DMS153 treated with DMSO at 0.1 percent for 48 hours (cell line): ENCODE results near the gene ZBP1.
"Not testable (repeated sequence)": the region's sequence is repeated elsewhere in the genome, so short reads cannot be mapped to it uniquely, and the experiment has no call there.

Experiments
- DNase-seq: peaks from one replicate; lab custom pipeline; 2025; ENCODE audit not compliant: unreplicated experiment; lab: John Stamatoyannopoulos, UW

The ZBP1 gene

DNA sequence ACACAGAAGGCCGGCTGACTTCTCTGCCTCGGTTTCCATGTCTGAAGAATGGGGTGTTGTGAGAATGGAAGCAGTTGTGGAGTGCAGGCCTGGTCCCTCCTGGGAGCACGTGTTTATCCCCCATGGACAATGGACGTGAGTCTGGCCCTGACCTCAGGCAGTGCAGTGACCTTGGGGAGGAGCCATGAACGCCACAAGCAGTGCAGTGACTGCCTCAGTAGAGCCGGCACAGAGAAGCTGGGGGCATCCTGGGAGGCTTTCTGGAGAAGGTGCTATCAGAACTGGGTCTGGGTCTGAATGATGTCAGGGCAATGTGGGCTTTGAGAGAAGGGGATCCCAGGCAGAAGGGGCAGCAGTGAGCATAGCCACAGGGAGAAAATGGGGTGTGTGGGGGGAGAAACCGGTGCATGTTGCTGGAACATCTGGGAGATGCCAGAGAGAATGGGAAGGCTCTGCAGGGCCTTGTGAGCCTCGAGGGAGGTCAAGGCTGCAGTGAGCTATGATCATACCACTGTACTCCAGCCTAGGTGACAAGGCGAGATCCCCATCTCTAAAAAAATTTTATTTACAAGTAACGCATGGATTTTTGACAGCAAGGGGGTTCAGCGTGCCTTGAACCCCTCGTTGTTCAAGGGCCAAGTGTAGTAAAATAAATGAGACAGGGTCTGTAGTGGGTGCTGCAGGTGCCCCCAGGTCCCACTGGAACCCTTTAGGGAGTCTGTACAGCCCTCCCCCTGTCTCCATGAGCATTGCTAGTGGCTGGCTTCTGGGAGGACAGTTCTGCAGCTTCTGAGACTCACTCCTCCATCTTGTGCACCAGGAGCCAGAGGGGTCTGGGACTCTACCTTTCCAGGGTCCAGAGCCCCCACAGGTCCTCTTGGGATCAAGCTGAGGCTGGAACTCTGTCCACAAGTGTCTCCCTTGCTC is 27.0 kb upstream of the ZBP1 start:
- no peak for DNase-seq

DNA sequence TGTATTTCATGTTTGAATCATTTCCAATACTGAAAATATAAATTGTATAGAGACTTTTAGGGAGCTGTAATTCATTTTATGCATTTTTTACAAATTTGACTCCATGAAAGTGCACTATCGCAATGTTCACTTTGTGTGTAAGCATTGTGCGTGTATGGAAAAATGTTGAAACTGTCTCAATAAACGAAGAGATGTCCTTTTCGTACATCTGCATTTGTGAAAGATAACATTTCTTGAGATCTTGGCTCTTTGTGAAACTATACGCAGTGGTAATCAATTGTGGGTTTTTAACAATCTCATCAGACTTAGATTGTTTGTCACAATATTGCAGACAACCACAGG is 18.6 kb upstream of the ZBP1 start:
- no peak for DNase-seq

DNA sequence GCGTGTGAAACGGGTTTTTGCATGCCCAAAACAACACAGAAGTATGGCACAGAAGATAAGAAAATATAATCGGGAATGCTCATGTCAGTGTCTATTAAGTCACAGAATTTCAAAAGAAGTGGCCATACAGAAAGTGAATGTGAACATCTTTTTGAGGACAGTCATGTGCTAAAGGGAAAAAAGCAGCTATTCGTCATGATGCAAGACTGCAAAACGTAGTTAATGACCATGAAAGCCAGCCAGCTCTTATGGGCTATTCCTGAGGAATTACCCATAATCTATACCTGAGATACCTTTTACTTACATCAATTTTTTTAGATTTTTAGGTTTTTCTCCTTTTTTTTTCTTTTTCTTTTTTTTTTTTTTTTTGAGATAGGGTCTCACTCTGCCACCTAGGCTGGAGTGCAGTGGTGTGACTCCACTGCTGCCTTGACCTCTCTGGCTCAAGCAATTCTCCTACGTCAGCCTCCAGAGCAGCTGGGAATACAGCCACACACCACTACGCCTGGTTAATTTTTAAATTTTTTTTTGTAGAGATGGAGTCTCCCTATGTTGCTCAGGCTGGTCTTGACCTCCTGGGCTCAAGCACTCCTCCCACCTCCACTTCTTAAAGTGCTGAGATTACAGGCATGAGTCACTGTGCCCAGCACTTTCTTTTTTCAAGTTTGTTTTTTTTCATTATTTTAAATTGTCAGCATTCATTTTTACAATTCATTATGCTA is 18.1 kb upstream of the ZBP1 start:
- no peak for DNase-seq

DNA sequence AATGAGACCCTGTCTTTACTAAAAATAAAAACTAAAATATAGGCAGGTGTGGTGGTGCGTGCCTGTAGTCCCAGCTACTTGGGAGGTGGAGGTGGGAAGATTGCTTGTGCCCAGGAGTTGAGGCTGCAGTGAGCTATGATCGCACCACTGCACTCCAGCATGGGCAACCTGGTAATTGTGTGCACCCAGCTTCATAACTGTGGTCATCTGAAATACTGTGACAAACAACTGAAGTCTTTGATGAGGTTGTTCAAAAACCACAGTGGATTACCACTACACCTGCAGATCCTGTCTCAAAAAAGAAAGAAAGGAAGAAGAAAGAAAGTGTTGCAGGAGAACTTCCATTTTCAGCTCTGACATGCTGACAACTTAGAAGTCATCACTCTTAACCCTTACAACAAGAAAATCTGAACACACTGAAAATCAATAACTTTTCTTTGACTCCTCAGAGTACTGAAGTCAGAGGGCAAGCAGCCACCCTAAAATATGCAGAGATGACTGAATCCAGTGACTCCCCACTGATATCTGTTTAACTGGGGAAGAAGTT is 13.8 kb upstream of the ZBP1 start:
- DNase-seq: no peak

DNA sequence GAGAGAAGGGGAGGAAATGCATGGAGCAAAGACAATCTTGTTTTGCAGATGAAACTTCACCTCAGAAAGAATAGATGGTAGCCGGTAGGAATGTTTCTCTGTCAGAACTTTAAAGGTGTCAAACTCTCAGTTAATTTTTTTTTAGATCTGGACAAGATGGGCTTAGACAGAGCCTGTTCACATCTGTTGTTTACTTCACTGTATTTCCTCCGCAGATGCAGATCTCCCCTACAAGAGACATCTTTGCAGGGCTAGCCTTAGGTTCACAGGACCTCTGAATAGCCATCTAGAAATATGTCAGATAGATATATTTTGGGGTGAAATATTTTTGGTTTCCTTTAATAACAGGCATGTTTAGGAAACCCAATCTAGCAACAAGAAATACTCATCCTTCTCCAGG is 12.1 kb upstream of the ZBP1 start:
- DNase-seq: no peak

DNA sequence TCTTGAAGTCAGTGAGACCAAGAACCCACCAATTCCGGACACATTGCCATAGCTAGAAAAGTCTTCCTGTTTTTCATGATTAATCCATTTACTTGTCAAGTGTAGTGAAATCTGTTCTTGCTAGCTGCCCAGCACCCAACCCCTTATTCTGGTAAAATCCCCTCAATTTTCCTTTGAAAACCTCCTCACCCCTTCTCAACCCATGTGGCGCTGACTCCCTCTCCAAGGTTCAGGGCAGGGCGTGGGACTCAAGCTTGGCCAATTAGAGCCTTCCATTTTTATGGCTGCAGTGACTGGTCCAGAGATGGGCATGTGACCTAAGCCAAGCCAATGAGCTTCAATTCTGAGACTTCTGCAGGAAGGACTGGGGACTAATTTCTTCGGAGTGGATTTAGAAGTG is 9.8 kb upstream of the ZBP1 start:
- DNase-seq: no peak

DNA sequence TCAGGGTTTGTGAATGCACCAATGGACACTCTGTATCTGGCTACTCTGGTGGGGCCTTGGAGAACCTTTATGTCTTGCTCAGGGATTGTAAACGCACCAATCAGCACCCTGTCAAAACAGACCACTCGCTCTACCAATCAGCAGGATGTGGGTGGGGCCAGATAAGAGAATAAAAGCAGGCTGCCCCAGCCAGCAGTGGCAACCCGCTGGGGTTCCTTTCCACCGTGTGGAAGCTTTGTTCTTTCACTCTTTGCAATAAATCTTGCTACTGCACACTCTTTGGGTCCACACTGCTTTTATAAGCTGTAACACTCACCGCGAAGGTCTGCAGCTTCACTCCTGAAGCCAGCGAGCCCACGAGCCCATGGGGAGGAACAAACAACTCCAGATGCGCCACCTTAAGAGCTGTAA is 9.3 kb upstream of the ZBP1 start:
- DNase-seq: not testable (repeated sequence)

DNA sequence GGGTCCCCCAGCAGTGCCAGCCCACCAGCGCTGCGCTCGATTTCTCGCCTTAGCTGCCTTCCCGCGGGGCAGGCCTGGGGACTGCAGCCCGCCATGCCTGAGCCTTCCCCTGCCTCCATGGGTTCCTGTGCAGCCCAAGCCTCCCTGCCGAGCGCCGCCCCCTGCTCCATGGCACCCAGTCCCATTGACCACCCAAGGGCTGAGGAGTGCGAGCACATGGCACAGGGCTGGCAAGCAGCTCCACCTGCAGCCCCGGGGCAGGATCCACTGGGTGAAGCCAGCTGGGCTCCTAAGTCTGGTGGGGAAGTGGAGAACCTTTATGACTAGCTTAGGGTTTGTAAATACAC is 8.7 kb upstream of the ZBP1 start:
- DNase-seq: not testable (repeated sequence)

DNA sequence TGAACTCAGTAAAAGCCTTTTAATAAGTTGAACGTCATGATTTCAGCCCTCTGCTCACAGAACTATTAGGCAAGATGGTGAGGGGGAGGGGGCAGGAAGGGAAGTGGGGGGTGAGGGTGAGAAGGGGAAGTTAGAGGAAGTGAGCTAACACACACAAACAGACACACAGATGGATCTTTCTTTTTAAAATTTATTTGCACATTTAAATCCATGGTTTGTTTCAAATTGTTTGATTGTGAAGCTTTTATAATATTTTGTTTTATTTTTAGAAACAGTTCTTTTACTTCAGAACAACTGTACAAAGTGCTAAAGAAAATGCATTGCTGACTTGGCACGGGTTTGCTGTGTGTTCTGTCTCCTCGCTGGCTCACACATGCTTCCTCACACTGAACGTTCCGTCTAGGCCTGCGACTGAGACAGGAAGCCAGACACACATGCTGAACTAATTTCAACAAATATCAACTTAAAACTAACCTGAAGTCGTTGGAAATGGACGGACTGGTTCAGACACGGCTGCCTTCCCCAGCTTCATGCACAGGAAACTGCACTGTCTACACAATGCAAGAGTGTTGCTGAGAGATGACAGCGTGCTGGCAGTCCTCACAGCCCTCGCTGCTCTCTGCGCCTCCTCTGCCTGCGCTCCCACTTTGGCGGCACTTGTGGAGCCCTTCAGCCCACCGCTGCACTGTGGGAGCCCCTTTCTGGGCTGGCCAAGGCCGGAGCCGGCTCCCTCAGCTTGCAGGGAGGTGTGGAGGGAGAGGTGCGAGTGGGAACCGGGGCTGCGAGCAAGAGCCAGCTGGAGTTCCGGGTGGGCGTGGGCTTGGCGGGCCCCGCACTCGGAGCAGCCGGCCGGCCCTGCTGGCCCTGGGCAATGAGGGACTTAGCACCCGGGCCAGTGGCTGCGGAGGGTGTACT is 8.1 kb upstream of the ZBP1 start:
- no peak for DNase-seq

DNA sequence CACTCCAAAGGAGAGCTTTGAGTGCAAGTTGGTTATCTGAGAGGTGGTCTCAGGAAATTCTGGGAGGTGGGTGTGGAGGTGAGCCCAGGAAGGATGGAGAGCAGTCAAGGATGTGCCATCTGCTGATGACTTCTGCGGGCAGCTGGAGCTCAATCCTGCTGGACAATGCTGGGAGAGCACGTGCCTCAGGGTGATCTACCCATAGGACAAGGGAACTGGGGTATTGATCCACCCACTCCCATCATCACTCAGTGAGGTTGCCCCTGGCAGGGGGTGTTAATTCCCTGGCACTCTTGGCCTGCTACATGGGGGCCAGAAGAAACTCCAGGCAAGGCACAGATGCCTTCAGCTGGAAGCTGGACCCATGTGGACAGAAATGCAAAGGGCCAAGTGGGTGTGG is 7.1 kb upstream of the ZBP1 start:
- DNase-seq: no peak

DNA sequence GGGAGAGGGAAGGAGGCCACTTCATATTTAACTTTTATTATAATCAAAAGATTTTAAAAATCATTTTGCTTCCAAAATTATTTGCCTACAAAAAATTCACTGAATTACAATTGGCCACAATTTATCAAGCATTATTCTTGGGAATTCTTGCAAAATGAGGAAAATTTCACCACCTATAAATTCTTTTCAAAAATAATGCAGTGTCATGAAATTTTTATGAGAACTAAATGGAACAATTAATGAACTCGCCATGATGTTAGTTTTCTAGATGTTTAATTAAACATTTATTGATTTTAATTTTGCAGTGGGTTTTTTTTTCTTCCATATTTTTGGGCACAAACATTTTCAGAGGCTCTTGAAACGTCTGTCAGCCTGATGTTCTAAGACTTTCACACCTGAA is 5.8 kb upstream of the ZBP1 start:
- DNase-seq: no peak

DNA sequence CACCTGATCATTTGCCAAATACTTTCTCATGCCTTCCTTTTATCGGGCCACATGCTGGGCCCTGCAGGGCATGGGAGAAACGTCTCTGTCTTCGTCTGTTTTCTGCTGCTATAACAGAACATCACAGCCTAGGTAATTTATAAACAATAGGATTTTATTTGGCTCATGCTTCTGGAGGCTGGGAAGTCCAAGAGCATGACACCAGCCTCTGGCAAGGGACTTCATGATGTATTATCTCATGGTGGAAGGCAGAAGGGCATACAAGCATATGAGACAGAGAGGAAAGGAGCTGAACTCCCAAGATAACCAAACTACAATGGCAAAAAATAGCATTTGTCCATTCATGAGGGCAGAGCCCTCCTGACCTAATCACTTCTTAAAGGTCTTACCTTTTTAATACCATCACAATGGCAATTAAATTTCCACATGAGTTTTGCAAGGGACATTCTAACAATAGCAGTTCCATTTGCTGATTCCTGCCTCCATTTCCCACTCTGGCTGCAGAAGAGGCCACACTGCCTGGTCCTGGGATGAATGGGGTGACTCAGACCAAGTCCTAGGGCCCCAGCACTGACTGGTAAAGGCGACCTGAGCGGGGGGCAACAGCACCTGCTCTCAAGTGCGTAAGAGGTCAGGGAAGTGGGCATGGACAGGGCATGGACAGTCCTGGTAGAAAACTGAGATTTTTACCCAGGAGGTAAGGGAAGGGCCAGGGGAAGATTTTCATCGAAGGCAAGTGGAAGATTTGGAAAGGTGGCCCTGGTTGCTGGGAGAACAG is 5.1 kb upstream of the ZBP1 start:
- DNase-seq: no peak

DNA sequence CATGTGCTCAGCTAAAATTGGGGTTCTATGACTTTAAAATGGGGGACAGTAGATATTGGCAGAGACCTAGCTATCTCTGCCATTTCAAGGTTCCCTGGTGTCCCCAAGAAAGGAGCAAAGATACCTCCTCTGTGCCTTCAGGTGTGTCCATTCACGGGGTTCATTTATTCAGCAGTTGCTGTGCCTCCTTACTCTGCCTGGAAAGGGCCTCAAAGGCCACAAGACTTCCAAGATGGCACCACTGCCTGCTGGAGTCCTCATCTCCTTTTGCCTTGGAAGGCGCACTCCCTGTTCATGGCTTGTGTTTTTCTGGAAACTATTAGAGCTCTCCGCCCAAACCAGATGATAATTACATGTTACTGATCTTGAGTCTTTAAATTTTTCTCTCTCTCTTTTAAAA is 3.9 kb upstream of the ZBP1 start:
- no peak for DNase-seq

DNA sequence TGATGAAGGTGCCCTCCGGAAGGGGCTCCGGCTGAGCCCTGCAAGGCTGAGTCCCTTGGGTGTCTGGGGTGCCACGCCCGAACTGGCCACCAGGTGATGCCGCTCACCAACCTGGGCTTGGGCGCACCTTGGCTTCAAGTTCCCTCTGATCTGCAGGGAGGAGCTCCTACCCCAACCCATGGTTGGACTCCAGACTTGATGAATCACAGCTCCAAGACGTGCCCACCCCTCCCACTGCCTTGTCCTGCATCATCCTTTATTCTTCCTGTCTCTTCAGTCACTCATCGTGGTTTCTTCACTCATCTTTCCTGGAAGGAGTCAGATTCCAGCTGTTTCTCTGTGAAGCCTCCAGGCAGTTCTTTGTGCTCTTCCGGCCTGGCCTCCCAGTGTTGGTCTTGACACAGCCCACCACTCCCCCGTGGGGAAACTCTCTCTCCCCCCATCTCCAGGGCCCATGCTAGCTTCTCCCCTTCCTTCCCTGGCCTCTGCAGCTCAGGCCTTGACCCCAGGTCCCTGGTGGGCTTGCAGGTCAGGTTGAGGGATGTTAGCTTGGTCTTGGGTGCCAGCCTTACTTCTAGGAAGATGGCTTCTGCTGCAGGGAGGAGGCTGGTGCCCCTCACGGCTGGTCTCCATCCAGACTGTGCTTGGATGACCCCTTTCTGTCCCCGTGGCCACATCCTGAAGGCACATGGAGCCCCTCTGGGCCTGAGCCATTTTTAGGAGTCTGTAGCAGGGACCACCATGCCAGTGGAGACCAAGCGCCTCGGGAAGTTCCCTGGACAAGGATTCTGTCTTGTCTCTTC is 2.6 kb upstream of the ZBP1 start:
- DNase-seq: peak; percentile 28

DNA sequence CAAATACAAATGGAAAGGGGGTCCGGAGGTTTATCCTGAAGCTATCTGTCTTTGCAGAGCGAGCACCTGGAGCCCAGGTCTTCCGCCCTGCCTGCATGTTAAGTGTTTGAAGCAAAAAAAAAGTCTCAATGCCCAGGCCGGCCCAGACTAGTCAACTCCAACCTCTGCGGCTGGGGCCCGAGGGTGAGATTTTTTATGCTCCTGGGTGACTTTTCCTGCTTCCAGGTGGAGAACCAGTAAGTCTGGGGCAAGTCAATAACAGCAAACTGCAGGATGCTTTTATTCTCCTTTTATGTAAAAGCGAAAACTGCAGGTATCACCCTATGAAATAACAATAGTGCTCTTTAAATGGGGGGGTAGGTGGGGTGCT is 2.0 kb upstream of the ZBP1 start:
- DNase-seq: no peak

DNA sequence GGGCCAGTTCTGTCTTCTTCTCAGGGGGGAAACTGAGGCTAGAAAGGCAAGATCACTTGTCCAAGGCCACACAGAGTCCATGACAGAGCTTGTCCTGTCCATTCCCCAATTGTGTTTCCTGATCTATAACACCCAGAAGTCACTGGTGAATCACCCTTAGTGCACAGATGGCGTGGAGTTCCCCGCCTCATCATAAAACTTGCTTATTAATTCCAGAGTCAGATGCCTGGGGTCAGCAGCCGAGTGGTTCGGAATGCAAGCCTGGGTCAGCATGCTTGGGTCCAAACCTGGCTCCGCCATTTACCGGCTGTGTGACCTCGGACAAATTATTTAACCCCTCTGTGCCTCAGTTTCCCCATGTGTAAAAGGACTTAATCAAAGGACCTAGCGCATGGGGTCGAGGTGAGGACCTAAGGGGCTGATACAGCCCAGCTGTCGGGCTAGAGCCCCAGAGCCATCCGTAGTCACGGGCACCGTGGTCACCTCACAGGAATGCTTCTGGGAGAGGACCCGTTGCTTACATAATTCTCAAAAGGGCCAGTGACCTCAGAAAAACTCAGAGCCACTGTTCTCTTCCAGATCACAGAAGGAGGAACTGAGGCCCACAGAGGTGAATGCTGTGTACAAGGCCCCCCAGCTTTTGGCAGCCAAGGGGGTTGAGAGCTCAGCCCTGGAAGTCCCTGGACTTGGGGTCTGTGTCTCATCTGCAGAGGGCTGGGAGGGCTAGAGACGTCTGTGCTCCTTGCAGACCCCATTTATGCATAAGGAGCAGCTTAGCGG is 1.4 kb upstream of the ZBP1 start:
- no peak for DNase-seq

DNA sequence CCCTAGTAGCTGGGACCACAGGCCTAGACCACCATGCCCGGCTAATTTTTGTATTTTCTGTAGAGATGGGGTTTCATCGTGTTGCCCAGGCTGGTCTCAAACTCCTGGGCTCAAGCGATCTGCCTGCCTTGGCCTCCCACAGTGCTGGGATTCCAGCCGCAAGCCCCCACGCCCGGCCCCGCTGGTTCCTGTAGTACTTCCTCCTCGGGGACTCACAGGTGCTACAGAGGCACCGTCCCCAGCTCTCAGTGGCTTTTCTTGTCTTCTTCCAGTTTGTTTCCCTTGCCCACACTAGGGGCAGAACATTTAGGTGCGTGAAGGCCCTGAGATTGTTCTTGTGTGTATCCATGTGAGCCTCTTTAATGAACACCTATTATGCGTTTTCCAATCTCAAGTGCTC is 773 bp upstream of the ZBP1 start:
- DNase-seq: no peak

DNA sequence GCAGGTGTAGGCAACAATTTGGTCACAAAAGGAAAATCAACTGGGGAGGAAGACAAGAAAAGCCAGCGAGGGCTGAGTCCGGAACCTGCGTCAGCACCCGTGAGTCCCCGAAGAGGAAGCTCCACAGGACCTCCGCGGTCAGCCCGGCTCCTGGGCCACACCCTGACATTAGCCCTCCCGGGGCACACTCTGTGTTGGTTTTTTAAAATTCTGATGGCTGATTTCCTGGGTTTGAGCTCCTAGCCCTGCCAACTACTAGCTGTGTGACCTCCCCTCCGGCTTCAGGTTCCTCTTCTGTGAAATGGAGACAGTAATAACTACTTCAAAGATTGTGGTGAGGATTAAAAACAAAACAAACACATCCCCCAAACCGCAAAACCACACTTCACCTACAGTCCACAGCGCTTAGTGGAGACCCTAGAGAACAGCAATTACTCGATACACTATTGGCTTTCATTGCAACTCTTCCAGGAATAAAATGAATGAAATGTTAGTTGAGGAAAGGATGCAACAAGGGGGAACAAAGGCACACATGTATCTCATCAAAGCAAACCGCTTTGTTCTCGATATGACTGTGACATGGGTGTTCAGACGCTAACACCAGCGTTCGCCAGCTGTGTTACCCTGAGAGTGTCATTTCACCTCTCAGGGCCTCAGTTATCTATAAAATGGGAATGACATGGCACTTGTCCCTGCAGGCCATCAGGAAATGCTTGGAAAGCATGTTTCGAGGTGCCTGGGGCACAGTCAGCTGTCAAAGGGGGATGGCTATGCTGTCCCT is 985 bp downstream of the ZBP1 start:
- DNase-seq: no peak

DNA sequence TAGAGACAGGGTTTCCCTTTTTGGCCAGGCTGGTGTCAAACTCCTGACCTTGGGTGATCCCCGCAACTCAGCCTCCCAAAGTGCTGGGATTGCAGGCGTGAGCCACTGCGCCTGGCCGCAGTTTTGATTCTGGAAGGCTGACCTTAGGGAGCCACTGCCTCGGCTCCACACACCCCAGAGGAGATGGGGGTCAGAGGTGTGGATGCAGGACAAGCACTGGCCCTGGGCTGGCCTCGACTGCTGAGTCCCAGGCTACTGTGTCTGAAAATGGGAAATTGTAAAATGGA is 1.5 kb downstream of the ZBP1 start:
- no peak for DNase-seq
